ENCODE results near the gene RUNX2. TPM values are rescaled to one million over a fixed set of nuclear protein-coding genes. Genes with fewer than 3 reads are reported as not detected.

The RUNX2 gene
- total RNA-seq, 2 experiments from 2014 or later = 2.7 to 3.0 TPM

DNA sequence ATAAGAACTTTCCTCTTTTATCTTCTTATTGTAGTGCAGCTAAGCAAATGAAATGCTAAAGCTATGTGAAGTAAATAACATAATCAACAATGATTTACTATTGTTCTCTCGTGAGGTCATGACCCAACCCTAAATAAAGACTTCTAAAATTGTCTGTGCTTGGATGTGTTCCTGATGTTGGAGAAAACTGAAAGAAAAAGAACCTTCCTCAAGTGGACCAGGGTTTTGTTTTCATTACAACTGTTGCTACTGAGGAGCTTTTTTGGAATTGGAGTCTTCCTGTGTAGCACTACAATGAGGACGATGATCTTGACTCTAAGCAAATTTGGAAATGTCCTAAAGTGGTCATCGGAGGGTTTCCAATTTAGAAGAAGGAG, 109.3 kb downstream of the RUNX2 start:
- Mint-ChIP-seq H3K4me3 (no peak overlapping the region), H3K36me3 (ENCODE audit: low read depth) (no peaks in the 10 kb centered on the region), H3K27ac (no peak overlapping the region), H3K9me3 (ENCODE audit: insufficient read depth) (no peaks in the 10 kb centered on the region), H3K4me1 (ENCODE audit: low read depth) (peaks cover 50% of the 10 kb centered on the region), H3K27me3 (ENCODE audit: low read depth) (no peaks in the 10 kb centered on the region)
- POLR2A ChIA-PET = no interaction called here
- no peak for ATAC-seq
- CTCF ChIA-PET = interaction anchor here (0.8 to 1.3 kb wide), 5 partner anchors 12 to 485 kb away, joined by 3 to 8 read pairs (median 4); no protein-coding TSS in a partner anchor
- DNase-seq = no peak

- Mint-ChIP-seq H3K27me3 (ENCODE audit: low read depth) (no peaks in the 10 kb centered on the region), H3K27ac (no peak overlapping the region), H3K36me3 (ENCODE audit: low read depth) (peaks cover under 1% of the 10 kb centered on the region), H3K9me3 (ENCODE audit: insufficient read depth) (no peaks in the 10 kb centered on the region), H3K4me3 (no peak overlapping the region), H3K4me1 (ENCODE audit: low read depth) (peaks cover 46% of the 10 kb centered on the region)
- POLR2A ChIA-PET = interaction anchor here (0.5 to 1.0 kb wide), 2 partner anchors 10 to 284 kb away, joined by 3 to 4 read pairs; no protein-coding TSS in a partner anchor
- no peak for DNase-seq
- no peak for ATAC-seq
- CTCF ChIA-PET = interaction anchor here (1.3 kb wide), 1 partner anchor 277 kb away, joined by 4 read pairs; no protein-coding TSS in a partner anchor
Measured at GRCh38 chr6:45438151-45438550, 110.0 kb downstream of the RUNX2 start.

DNA sequence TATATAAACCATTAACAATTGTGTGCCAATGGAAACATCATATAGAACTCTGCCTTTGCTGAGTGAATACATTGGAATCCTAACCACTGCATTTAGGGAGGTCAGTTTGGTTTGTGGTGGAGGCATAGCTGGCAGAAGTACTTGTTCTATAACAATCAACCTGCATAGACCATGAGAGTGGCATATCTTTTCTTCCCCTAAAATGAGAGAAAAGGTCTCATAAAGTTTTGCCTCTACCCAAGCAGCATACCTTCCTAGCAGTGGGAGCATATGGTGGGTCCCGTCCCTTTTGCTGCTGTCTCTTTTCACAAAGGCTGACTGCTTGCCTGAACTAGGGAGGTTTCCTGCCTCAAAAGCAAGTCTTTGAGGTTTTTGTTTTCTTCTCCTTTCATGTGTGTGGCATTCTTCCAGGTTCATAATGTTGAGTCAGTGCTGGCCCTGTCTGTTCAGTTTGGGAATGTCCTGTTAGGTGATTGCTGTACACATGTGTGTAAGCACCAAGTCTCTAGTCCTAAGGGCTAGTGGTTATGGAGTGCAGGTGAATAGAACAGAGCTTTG, 110.8 kb downstream of the RUNX2 start:
- H3K27ac Mint-ChIP-seq = no peak overlapping the region
- no peaks in the 10 kb centered on the region for H3K9me3 Mint-ChIP-seq (ENCODE audit: insufficient read depth)
- peaks cover 47% of the 10 kb centered on the region for H3K4me1 Mint-ChIP-seq (ENCODE audit: low read depth)
- CTCF ChIA-PET = interaction anchor here (1.3 kb wide), 1 partner anchor 276 kb away, joined by 4 read pairs; no protein-coding TSS in a partner anchor
- peaks cover 2% of the 10 kb centered on the region for H3K36me3 Mint-ChIP-seq (ENCODE audit: low read depth)
- ATAC-seq (no peak), DNase-seq (no peak)
- POLR2A ChIA-PET = interaction anchor here (0.5 to 1.0 kb wide), 2 partner anchors 9 to 284 kb away, joined by 3 to 4 read pairs; no protein-coding TSS in a partner anchor
- no peak overlapping the region for H3K4me3 Mint-ChIP-seq
- no peaks in the 10 kb centered on the region for H3K27me3 Mint-ChIP-seq (ENCODE audit: low read depth)

GRCh38 chr6:45439459-45439858, 111.3 kb downstream of the RUNX2 start:
- H3K9me3 Mint-ChIP-seq (ENCODE audit: insufficient read depth) = no peaks in the 10 kb centered on the region
- H3K36me3 Mint-ChIP-seq (ENCODE audit: low read depth) = peaks cover 2% of the 10 kb centered on the region
- no peak overlapping the region for H3K4me3 Mint-ChIP-seq
- DNase-seq (no peak), ATAC-seq (no peak)
- H3K27me3 Mint-ChIP-seq (ENCODE audit: low read depth) = no peaks in the 10 kb centered on the region
- POLR2A ChIA-PET = no interaction called here
- no peak overlapping the region for H3K27ac Mint-ChIP-seq
- CTCF ChIA-PET = no interaction called here
- peaks cover 42% of the 10 kb centered on the region for H3K4me1 Mint-ChIP-seq (ENCODE audit: low read depth)

DNA sequence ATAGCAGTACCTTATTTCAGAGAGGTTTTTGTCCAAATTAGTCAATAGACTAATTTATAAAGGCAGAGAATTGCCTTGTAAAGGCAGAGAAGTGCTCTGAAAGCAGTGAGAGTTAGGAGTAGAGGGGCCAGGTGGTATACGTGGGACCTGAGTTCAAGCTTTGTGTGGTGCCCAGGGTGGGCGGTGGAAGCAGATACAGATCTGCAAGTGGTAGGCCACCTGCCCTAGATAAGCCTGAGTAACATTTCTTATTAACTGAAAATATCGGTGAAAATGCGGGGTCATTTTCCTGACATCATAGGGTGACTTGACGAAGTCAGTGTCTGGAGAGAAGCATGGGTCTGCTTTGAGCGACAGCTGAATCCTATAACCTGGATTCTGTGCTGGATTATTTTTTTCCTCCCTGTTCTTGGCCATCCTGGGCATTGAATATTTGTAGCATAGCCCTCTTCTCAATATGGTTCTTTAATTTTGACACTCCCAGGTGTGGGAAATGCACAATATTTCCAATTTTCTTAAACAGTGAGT, 111.8 kb downstream of the RUNX2 start:
- POLR2A ChIA-PET = no interaction called here
- Mint-ChIP-seq H3K27me3 (ENCODE audit: low read depth) (no peaks in the 10 kb centered on the region), H3K4me3 (no peak overlapping the region), H3K9me3 (ENCODE audit: insufficient read depth) (no peaks in the 10 kb centered on the region), H3K4me1 (ENCODE audit: low read depth) (peaks cover 38% of the 10 kb centered on the region), H3K36me3 (ENCODE audit: low read depth) (peaks cover 2% of the 10 kb centered on the region), H3K27ac (no peak overlapping the region)
- ATAC-seq (no peak), DNase-seq (no peak)
- CTCF ChIA-PET = no interaction called here

GRCh38 chr6:45441851-45442453, 113.8 kb downstream of the RUNX2 start:
- H3K36me3 Mint-ChIP-seq (ENCODE audit: low read depth) = peaks cover 2% of the 10 kb centered on the region
- POLR2A ChIA-PET = no interaction called here
- no peak overlapping the region for H3K4me3 Mint-ChIP-seq
- DNase-seq = no peak
- peaks cover 37% of the 10 kb centered on the region for H3K4me1 Mint-ChIP-seq (ENCODE audit: low read depth)
- no peak overlapping the region for H3K27ac Mint-ChIP-seq
- no peak for ATAC-seq
- no peaks in the 10 kb centered on the region for H3K9me3 Mint-ChIP-seq (ENCODE audit: insufficient read depth)
- H3K27me3 Mint-ChIP-seq (ENCODE audit: low read depth) = no peaks in the 10 kb centered on the region
- CTCF ChIA-PET = interaction anchor here (0.6 to 1.5 kb wide), 2 partner anchors 142 to 273 kb away, joined by 3 read pairs; no protein-coding TSS in a partner anchor

DNA sequence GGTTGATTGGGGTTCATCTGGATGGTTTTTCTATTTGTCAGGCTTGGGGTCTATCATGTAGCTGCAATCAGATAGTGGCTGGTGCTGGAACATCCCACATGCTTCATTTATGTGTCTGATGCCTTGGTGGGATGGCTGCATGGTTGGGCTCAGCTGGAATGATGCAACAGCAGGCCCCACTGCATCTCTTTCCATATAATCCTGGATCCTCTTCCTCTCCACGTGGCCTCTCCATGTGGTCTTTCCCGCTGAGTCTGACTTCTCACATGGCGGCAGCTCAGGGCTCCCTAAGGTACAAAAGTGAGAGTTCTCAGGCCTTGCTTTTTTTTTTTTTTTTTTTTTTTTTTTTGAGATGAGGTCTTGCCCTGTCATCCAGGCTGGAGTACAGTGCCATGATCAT, 114.6 kb downstream of the RUNX2 start:
- CTCF ChIA-PET = interaction anchor here (0.6 to 1.5 kb wide), 5 partner anchors 9 to 787 kb away, joined by 3 to 4 read pairs (median 3); no protein-coding TSS in a partner anchor
- DNase-seq (no peak), ATAC-seq (no peak)
- Mint-ChIP-seq H3K36me3 (ENCODE audit: low read depth) (peaks cover 2% of the 10 kb centered on the region), H3K4me3 (no peak overlapping the region), H3K27ac (no peak overlapping the region), H3K27me3 (ENCODE audit: low read depth) (no peaks in the 10 kb centered on the region), H3K9me3 (ENCODE audit: insufficient read depth) (no peaks in the 10 kb centered on the region), H3K4me1 (ENCODE audit: low read depth) (peaks cover 29% of the 10 kb centered on the region)
- POLR2A ChIA-PET = no interaction called here

DNA sequence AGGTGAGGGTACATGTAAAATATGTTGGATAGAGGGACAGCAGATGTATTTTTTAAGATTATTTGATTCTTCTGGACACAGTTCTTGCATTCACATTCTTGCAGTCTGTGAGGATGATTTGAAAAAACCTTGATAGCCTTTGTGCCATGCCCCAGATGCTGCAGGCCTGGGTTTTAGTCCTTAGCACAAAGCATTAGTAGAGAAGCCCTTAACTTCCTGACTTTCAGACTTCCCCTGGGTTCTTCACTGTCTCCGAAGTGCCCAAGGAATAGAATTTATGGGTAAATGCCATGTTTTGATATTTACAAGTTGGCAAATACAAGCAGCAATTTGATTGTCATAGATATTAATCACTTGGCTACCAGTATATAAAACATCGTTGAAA, 117.2 kb downstream of the RUNX2 start:
- ATAC-seq = no peak
- no peak overlapping the region for H3K27ac Mint-ChIP-seq
- H3K4me3 Mint-ChIP-seq = no peak overlapping the region
- ChIA-PET POLR2A (no interaction called here), CTCF (interaction anchor here (1.0 kb wide), 1 partner anchor 38 kb away, joined by 3 read pairs; no protein-coding TSS in a partner anchor)
- no peaks in the 10 kb centered on the region for H3K27me3 Mint-ChIP-seq (ENCODE audit: low read depth)
- DNase-seq = no peak
- no peaks in the 10 kb centered on the region for H3K9me3 Mint-ChIP-seq (ENCODE audit: insufficient read depth)
- peaks cover 2% of the 10 kb centered on the region for H3K36me3 Mint-ChIP-seq (ENCODE audit: low read depth)
- H3K4me1 Mint-ChIP-seq (ENCODE audit: low read depth) = peaks cover 27% of the 10 kb centered on the region

- peaks cover 33% of the 10 kb centered on the region for H3K4me1 Mint-ChIP-seq (ENCODE audit: low read depth)
- H3K27ac Mint-ChIP-seq = no peak overlapping the region
- H3K27me3 Mint-ChIP-seq (ENCODE audit: low read depth) = no peaks in the 10 kb centered on the region
- peaks cover 2% of the 10 kb centered on the region for H3K36me3 Mint-ChIP-seq (ENCODE audit: low read depth)
- CTCF ChIA-PET = no interaction called here
- ATAC-seq (no peak), DNase-seq (no peak)
- POLR2A ChIA-PET = no interaction called here
- no peak overlapping the region for H3K4me3 Mint-ChIP-seq
- no peaks in the 10 kb centered on the region for H3K9me3 Mint-ChIP-seq (ENCODE audit: insufficient read depth)
Measured at GRCh38 chr6:45445749-45446549, 117.8 kb downstream of the RUNX2 start.

DNA sequence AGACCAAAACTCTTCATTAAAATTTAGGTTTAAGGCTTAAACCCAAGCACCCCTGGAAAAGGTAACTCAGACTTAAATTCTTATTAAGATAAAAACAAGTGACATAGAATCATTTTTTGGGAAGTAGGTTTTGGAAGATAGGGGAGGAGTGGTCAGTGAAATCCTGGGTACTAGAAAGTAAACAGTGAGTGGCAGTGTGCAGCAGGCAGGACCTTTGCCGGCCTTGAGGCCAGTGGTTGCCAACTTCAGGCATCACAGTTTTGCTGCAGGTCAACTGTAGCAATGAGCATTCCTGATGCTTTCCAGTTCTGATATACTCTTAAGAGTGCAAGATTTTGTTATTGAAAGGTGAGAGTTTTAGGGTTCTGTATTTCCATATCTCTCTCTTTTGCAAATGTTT, 118.9 kb downstream of the RUNX2 start:
- DNase-seq (no peak), ATAC-seq (no peak)
- H3K27me3 Mint-ChIP-seq (ENCODE audit: low read depth) = no peaks in the 10 kb centered on the region
- H3K27ac Mint-ChIP-seq = no peak overlapping the region
- CTCF ChIA-PET = no interaction called here
- H3K36me3 Mint-ChIP-seq (ENCODE audit: low read depth) = peaks cover 2% of the 10 kb centered on the region
- no peak overlapping the region for H3K4me3 Mint-ChIP-seq
- POLR2A ChIA-PET = no interaction called here
- H3K9me3 Mint-ChIP-seq (ENCODE audit: insufficient read depth) = no peaks in the 10 kb centered on the region
- H3K4me1 Mint-ChIP-seq (ENCODE audit: low read depth) = peaks cover 41% of the 10 kb centered on the region

GRCh38 chr6:45447716-45448115, 119.6 kb downstream of the RUNX2 start:
- no peaks in the 10 kb centered on the region for H3K9me3 Mint-ChIP-seq (ENCODE audit: insufficient read depth)
- H3K27me3 Mint-ChIP-seq (ENCODE audit: low read depth) = no peaks in the 10 kb centered on the region
- ATAC-seq (no peak), DNase-seq (no peak)
- H3K4me1 Mint-ChIP-seq (ENCODE audit: low read depth) = peaks cover 41% of the 10 kb centered on the region
- no peak overlapping the region for H3K27ac Mint-ChIP-seq
- POLR2A ChIA-PET = interaction anchor here (0.7 kb wide), 1 partner anchor 9 kb away, joined by 3 read pairs; no protein-coding TSS in a partner anchor
- H3K36me3 Mint-ChIP-seq (ENCODE audit: low read depth) = peaks cover 2% of the 10 kb centered on the region
- H3K4me3 Mint-ChIP-seq = no peak overlapping the region
- CTCF ChIA-PET = interaction anchor here (0.5 to 1.5 kb wide), 2 partner anchors 475 to 476 kb away, joined by 3 to 5 read pairs; no protein-coding TSS in a partner anchor

Measured in activated CD8-positive, alpha-beta T cell treated with anti-CD3 and anti-CD28 coated beads, Interleukin-2, amount 10 ng/mL, durations not matched to agents 7 days and 5 days (primary cell).